GM21390 (cell line): ENCODE data around the gene NDUFA13.

ENCODE experiments used
- ATAC-seq: cut with Tn5 transposase; IDR thresholded peaks from one replicate; pipeline ENCODE4 v1.9.1; 2021; ENCODE audit not compliant: unreplicated experiment

Gene NDUFA13

DNA sequence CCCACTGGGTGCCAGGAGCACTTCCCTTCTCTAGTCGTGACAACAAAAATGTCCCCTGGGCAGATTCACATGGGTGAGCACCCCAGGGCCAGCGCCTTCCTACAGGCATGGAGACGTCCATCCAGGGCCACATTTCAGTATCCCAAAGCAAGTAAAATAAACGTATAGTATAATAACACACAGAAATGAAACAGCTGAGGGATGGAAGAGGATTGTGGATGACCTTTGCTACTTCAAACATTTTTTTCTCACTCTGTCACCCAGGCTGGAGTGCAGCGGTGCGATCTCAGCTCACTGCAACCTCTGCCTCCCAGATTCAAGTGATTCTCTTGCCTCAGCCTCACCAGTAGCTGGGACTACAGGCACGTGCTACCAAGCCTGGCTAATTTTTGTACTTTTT lies 50.3 kb downstream of the NDUFA13 start:
- no peak for ATAC-seq

- ATAC-seq, result no peak
Observed at GRCh38 chr19:19567391-19567790, 51.4 kb downstream of the NDUFA13 start.

DNA sequence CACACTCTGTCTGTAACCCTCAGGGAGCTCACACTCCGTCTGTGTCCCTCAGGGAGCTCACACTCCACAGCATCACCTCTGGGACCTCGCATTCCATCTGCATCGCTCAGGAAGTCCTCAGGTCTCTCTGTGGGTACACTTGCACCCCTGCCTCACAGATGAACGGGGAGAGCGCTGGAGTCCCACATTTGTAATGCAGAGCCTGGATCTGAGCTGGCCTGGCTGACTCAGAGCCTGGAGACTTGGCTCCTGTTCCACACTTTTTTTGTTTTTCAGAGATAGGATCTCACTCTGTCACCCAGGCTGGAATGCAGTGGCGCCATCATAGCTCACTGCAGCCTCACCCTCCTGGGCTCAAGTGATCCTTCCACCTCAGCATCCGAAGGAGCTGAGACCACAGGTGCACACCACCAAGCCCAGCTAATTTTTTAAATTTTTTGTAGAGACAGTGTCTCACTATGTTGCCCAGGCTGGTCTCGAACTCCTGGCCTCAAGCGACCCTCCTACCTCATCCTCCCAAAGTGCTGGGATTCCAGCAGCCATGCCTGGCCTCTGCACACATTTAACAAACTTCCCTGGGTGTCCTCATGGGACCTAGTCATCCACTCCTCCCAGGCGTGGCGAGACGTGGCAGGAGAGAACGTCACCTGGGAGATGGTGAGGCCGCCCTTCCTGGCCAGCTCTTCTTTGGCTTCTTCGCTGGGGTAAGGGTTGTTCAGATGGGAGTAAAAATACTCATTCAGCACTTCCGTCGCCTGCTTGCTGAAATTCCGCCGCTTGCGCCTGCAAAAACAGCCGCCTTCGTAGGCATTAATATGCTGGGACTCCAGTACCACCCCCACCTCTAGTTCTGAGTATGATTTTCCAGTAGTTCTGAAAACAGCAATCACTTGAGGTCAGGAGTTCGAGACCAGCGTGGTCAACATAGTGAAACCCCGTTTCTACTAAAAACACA lies 53.1 kb downstream of the NDUFA13 start:
- ATAC-seq, result no peak

GRCh38 chr19:19570571-19570970 lies 54.5 kb downstream of the NDUFA13 start:
- ATAC-seq, result no peak

- ATAC-seq, result no peak
Observed at GRCh38 chr19:19571071-19571786, 55.2 kb downstream of the NDUFA13 start.

DNA sequence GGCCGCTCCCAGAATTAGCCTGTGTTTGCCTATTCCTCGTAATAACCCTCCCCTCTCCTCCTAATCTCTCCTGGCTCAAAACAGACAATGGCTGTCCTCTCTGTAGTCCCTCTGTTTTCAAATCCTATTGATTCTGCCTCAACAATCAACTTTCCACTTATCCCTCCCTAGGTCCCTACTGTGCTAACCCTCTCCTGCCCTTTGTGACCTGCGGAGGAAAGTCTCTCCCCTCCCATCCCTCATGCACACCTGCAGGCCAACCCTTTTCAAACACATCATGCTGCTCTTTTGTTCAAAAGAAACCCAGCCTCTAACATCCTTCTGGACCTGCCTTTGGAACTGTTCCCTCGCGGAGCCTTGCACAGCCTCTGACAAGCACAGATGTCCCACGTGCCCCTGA lies 59.4 kb downstream of the NDUFA13 start:
- no peak for ATAC-seq
